ENCODE results near the gene TBXA2R.
"Not testable (repeated sequence)": the region's sequence is repeated elsewhere in the genome, so short reads cannot be mapped to it uniquely, and the experiment has no call there.

Gene TBXA2R

DNA sequence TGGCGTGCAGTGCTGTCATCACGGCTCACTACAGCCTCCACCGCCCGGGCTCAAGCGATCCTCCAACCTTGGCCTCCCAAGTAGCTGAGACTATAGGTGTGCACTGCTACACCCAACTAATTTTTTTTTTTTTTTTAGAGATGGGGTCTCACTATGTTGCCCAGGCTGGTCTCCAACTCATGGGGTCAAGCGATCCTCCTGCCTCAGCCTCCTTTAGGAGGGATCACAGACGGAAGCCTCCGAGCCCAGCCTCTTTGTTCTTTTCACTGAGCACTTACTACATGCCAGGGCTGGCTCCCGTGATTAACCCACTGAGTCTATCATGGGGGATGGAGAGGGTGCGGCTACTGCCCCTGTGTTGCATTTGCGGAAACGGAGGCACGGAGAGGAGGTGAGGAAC lies 32.8 kb upstream of the TBXA2R start:
- DNase-seq (ENCODE audit: low read depth) = no peak

- DNase-seq (ENCODE audit: low read depth) = no peak
Measured at GRCh38 chr19:3638208-3639193, 31.8 kb upstream of the TBXA2R start.

- no peak for DNase-seq (ENCODE audit: low read depth)
Measured at GRCh38 chr19:3637621-3638020, 30.9 kb upstream of the TBXA2R start.

GRCh38 chr19:3636962-3637361 lies 30.3 kb upstream of the TBXA2R start:
- no peak for DNase-seq (ENCODE audit: low read depth)

- no peak for DNase-seq (ENCODE audit: low read depth)
Measured at GRCh38 chr19:3636506-3636905, 29.8 kb upstream of the TBXA2R start.

DNA sequence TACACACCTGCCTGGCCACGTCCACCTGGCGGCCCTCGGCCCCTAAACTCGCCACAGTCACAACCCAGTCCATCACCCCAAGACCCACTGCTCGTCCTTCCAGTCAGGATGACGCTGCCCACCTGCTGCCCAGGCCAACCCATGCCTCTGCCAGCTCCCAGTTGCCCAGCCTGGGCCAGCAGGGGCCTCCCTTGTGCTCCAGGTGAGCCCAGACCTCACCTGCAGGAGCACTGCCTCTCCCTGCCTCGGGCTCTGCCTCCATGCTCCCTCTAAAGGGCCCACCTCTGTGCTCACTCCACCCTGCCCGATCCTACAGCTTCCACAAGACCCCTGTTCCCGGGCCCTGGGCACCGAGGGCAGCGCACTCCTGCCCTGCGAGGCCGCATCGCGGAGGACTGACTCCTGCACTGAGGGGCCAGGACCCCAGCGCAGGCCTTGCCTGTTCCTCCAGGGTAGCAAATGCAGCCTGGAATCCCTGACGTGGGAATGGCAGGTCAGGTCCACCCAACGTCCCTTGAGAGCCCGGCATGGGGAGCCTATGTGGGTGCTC lies 27.9 kb upstream of the TBXA2R start:
- DNase-seq (ENCODE audit: low read depth) = no peak

GRCh38 chr19:3633559-3633988 lies 26.9 kb upstream of the TBXA2R start:
- no peak for DNase-seq (ENCODE audit: low read depth)

DNA sequence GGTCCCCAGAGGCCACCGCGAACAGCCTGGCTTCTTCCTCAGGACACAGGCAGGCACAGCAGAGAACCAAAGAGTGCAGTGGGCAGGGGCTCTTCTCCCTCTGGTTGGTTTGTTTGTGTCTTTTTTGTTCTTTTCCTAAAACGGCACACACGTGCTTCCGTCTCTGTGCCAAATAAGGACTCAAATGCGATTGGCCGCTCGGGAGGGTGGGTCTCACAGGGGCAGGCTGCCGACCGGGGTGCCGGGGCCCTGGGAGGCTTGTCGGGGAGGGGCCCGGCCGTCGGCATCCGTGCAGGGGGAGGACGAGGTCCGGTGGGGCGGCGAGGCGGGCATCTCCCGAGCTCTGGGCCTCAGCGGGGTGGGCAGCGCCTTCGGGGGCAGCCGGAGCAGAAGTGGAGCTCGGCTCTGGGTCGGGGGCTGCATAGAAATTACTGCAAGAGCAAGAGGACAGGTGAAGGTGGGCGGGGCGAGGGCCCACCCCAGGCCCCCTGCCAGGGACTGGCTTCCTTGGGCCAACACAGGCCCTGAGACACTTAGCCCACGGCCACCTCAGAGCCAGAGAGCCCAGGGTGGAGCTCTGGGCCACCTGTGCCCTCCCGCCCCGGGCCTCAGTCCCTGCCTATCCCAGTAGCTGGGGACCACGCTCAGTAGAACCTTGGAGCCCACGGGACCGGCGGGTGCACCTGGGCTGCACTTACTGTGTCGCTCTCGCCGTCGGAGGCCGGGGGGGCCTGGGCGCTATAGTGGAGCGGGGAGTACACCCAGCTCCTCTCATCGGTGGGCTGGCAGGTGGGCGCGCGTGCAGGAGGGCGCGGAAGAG lies 26.3 kb upstream of the TBXA2R start:
- DNase-seq (ENCODE audit: low read depth) = no peak

GRCh38 chr19:3632098-3632497 lies 25.4 kb upstream of the TBXA2R start:
- no peak for DNase-seq (ENCODE audit: low read depth)

- DNase-seq (ENCODE audit: low read depth) = no peak
Measured at GRCh38 chr19:3631053-3631861, 24.6 kb upstream of the TBXA2R start.

DNA sequence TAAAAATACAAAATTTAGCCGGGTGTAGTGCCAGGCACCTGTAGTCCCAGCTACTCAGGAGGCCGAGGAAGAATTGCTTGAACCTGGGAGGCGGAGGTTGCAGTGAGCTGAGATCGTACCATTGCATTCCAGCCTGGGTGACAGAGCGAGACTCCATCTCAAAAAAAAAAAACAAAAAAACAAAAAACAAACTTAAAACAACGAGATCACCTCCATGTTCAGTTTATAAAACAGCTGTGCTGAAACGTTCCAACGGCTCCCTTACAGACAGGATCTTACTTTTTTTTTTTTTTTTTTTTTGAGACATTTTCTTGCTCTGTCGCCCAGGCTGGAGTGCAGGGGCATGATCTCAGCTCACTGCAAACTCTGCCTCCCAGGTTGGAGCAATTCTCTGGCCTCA lies 22.1 kb upstream of the TBXA2R start:
- not testable (repeated sequence) for DNase-seq (ENCODE audit: low read depth)

- no peak for DNase-seq (ENCODE audit: low read depth)
Measured at GRCh38 chr19:3627351-3627723, 20.7 kb upstream of the TBXA2R start.

DNA sequence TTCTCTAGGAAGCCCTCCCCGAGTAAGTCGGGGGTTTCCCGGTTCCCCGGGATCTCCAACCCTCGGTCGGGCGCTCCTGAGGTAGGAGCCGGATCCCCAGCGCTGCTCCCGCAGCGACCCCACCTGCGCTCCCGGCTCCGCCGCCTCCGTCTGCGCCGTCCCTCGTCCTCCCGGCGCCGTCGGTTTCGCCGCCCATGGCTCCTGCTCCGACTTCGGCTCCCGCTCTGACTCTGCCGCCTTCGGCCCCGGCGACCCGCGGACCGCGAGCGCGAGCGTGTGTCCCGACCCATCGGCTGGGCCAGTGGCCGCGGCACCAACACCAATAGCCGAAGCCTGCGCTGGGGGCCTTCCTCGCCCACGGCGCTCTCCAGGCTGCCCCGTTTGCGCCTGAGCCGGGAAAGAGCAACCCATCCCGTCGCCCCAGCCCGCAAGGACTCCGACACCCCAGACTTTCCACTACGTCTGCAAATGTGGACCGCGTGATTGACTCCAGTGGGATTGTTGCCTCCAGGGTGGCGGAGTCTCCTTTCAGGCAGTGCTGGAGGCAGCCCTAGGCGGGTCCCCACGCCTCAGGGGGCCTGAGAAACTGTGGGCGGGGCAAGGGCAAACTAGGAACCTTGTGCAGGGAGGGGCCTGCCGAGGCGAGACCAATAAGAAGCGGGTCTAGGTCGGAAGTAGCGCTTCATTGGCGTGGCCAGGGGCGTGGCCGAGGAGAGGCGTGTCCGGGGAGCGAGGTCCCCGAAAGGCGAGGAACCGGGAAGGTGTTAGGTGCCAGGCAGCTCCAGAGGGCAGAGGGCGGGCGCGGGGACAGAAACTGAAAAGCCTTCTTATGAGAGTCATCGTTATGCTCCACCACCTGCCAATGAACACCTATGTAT lies 20.0 kb upstream of the TBXA2R start, which contains the start of gene CACTIN:
Gene CACTIN, minus strand, starts transcription at position 318 of the 878 bp plus-strand sequence. Its CDS starts 28 bp downstream, at position 290.
- peak; percentile 96 for DNase-seq (ENCODE audit: low read depth)

- DNase-seq (ENCODE audit: low read depth) = no peak
Measured at GRCh38 chr19:3625996-3626472, 19.4 kb upstream of the TBXA2R start.

GRCh38 chr19:3623716-3624115 lies 17.0 kb upstream of the TBXA2R start:
- no peak for DNase-seq (ENCODE audit: low read depth)

GRCh38 chr19:3622224-3622623 lies 15.5 kb upstream of the TBXA2R start:
- DNase-seq (ENCODE audit: low read depth) = no peak

GRCh38 chr19:3621689-3622088 lies 15.0 kb upstream of the TBXA2R start:
- no peak for DNase-seq (ENCODE audit: low read depth)

- DNase-seq (ENCODE audit: low read depth) = no peak
Measured at GRCh38 chr19:3620817-3621547, 14.3 kb upstream of the TBXA2R start.

DNA sequence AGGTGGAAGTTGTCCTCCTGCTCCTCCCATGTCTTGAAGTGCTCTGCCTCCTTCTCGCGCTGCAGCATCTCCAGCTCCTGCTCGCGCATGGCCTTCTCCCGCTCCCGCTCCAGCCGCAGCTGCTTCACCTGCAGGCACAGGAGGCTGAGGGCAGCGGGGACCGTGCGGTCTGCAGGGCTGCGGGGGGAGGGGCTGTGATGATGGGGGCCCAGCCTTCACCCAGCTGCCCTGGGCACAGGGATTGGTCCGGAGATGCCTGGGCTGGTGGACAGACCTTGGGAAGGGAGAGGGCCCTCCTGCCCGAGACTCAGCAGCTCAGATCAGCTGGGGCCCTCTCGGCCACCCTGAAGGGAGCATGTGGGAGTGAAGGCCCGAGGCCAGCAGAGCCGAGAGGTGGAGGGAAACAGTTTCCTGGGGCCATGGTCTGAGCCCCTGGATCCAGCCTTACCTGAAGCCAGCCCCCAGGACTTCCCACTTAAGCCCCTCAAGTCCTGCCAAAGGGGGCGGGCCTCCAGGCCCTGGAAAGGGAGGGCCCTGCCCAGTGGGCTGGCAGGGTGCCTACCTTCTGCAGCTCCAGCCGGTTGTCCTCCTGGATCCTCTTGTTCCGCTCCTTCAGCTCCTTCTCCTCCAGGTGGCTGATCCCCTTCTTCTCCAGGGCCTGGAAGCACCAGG lies 13.6 kb upstream of the TBXA2R start:
- DNase-seq (ENCODE audit: low read depth) = no peak

Measured in amniotic epithelial cell (primary cell).